RWPE2 (cell line): Measurements from ENCODE around the gene MEPCE.

Source experiments
- ATAC-seq: fragments of 200-7000 bp; cut with Tn5 transposase; 3 replicates; pipeline ENCODE4 v1.9.1; 2021; ENCODE audit warnings: low read depth
- DNase-seq: peaks from one replicate; pipeline ENCODE4 v3.0.0-alpha.2; 2020; ENCODE audit warnings: low spot score
- H3K27ac ChIP-seq: fragments of 450-650 bp; 2 replicates; pipeline ENCODE4 v1.5.1; 2017; ENCODE audit warnings: mild to moderate bottlenecking; ENCODE audit not compliant: poor library complexity, severe bottlenecking
- H3K27me3 ChIP-seq: fragments of 250-450 bp; sonication (Bioruptor Pico); 2 replicates; pipeline ENCODE4 v1.5.1; 2021; ENCODE audit warnings: mild to moderate bottlenecking, moderate library complexity; ENCODE audit not compliant: insufficient read depth, poor library complexity, severe bottlenecking
- H3K36me3 ChIP-seq: fragments of 250-450 bp; sonication (Bioruptor Pico); 2 replicates; pipeline ENCODE4 v1.5.1; 2020; ENCODE audit warnings: low read depth, mild to moderate bottlenecking, moderate library complexity
- H3K4me1 ChIP-seq: fragments of 250-450 bp; sonication (Bioruptor Pico); 2 replicates; pipeline ENCODE4 v1.5.1; 2021; ENCODE audit warnings: mild to moderate bottlenecking, moderate library complexity; ENCODE audit not compliant: insufficient read depth, poor library complexity, severe bottlenecking
- H3K4me3 ChIP-seq: fragments of 250-450 bp; sonication (Bioruptor Pico); 2 replicates; pipeline ENCODE4 v1.5.1; 2021; ENCODE audit warnings: mild to moderate bottlenecking, moderate library complexity; ENCODE audit not compliant: severe bottlenecking
- H3K9me3 ChIP-seq: fragments of 250-450 bp; sonication (Bioruptor Pico); 2 replicates; pipeline ENCODE4 v1.5.1; 2021; ENCODE audit warnings: mild to moderate bottlenecking, moderate library complexity; ENCODE audit not compliant: severe bottlenecking
- TF ChIP-seq, protein P1 (sequence below): fragments of 450-650 bp; IDR thresholded peaks from one replicate; pipeline ENCODE4 v1.5.1; 2017; ENCODE audit warnings: mild to moderate bottlenecking, moderate library complexity; ENCODE audit not compliant: poor library complexity, severe bottlenecking

Gene MEPCE

GRCh38 chr7:100386940-100387339 is 42.7 kb upstream of the MEPCE start:
- ATAC-seq: no peak
- H3K36me3 ChIP-seq: no peaks in the 10 kb centered on the region
- TF ChIP-seq, protein P1, sequence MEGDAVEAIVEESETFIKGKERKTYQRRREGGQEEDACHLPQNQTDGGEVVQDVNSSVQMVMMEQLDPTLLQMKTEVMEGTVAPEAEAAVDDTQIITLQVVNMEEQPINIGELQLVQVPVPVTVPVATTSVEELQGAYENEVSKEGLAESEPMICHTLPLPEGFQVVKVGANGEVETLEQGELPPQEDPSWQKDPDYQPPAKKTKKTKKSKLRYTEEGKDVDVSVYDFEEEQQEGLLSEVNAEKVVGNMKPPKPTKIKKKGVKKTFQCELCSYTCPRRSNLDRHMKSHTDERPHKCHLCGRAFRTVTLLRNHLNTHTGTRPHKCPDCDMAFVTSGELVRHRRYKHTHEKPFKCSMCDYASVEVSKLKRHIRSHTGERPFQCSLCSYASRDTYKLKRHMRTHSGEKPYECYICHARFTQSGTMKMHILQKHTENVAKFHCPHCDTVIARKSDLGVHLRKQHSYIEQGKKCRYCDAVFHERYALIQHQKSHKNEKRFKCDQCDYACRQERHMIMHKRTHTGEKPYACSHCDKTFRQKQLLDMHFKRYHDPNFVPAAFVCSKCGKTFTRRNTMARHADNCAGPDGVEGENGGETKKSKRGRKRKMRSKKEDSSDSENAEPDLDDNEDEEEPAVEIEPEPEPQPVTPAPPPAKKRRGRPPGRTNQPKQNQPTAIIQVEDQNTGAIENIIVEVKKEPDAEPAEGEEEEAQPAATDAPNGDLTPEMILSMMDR: no peak
- DNase-seq: no peak
- no peak overlapping the region for H3K27ac ChIP-seq
- no peaks in the 10 kb centered on the region for H3K9me3 ChIP-seq
- no peaks in the 10 kb centered on the region for H3K4me1 ChIP-seq
- H3K4me3 ChIP-seq: no peak overlapping the region
- no peaks in the 10 kb centered on the region for H3K27me3 ChIP-seq

GRCh38 chr7:100387695-100388094 is 41.9 kb upstream of the MEPCE start:
- TF ChIP-seq, protein P1: no peak
- H3K27me3 ChIP-seq: no peaks in the 10 kb centered on the region
- H3K4me3 ChIP-seq: no peak overlapping the region
- no peaks in the 10 kb centered on the region for H3K4me1 ChIP-seq
- DNase-seq: no peak
- ATAC-seq: no peak
- no peak overlapping the region for H3K27ac ChIP-seq
- H3K9me3 ChIP-seq: no peaks in the 10 kb centered on the region
- H3K36me3 ChIP-seq: no peaks in the 10 kb centered on the region

- ATAC-seq (no peak), DNase-seq (no peak)
- Histone ChIP-seq H3K27me3 (no peaks in the 10 kb centered on the region), H3K9me3 (no peaks in the 10 kb centered on the region), H3K27ac (no peak overlapping the region), H3K36me3 (no peaks in the 10 kb centered on the region), H3K4me1 (no peaks in the 10 kb centered on the region), H3K4me3 (no peak overlapping the region)
- TF ChIP-seq, protein P1: no peak
These were observed 40.1 kb upstream of the MEPCE start for GRCh38 chr7:100389437-100390088.

DNA sequence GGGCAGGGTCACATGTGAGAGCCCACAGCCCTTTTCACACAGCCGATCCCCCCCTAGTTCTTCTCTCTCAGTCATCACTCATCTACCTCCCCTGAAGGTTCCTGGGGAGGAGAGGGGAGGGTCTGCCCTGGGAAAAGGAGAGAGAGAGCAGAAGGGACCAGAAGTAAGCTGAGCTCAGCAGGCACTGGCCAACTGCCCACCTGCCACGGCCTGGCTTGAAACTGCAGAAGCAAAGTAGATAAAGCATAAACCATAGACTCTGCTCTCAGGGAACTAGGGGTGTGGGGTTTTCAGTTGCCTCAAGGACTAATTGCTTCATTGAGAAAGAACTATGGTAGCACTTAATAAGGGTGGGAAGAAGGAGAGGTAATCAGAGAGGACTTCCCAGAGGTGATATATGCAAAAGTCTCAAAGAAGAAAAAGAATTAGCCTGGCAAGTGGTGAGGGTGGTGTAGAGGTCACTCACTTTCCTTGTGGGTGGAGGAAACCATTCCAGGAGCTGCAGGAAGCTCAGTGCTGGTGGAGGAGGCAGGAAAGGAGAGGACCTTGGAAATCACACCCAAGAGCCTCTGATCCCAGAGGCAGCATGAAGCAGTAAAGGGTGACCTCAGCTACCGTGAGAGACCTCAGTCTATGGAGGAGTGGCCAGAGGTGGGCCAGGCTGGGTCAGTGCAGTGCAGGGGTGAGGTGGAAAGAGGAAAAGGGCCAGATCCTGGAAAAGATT is 39.2 kb upstream of the MEPCE start:
- no peak overlapping the region for H3K27ac ChIP-seq

More for the DNA sequence above, 39.2 kb upstream of the MEPCE start:
- TF ChIP-seq, protein P1: no peak
- no peaks in the 10 kb centered on the region for H3K27me3 ChIP-seq
- H3K4me3 ChIP-seq: no peak overlapping the region
- no peak for DNase-seq
- no peaks in the 10 kb centered on the region for H3K36me3 ChIP-seq
- no peaks in the 10 kb centered on the region for H3K9me3 ChIP-seq
- ATAC-seq: no peak
- H3K4me1 ChIP-seq: no peaks in the 10 kb centered on the region
